Upper lobe of right lung (tissue), 1 donor: Measurements from ENCODE around the gene CEP19. TPM values are rescaled to one million over a fixed set of nuclear protein-coding genes. Genes with fewer than 3 reads are reported as not detected.

Experiments
- ATAC-seq: fragments of 200-7000 bp; cut with Tn5 transposase; one replicate; pipeline ENCODE4 v1.9.1; 2020; ENCODE audit warnings: mild to moderate bottlenecking, moderate library complexity
- DNase-seq: peaks from one replicate; pipeline ENCODE4 v3.0.0-alpha.2; 2020
- H3K27ac ChIP-seq: fragments of 200-600 bp; one replicate; pipeline ENCODE4 v1.8.0; 2022
- H3K27me3 ChIP-seq: fragments of 200-600 bp; one replicate; pipeline ENCODE4 v1.8.0; 2022; ENCODE audit warnings: mild to moderate bottlenecking
- H3K36me3 ChIP-seq: fragments of 200-600 bp; one replicate; pipeline ENCODE4 v1.8.0; 2022
- H3K4me1 ChIP-seq: fragments of 200-600 bp; one replicate; pipeline ENCODE4 v1.8.0; 2022
- H3K4me3 ChIP-seq: fragments of 200-600 bp; one replicate; pipeline ENCODE4 v1.8.0; 2022; ENCODE audit warnings: mild to moderate bottlenecking
- H3K9me3 ChIP-seq: fragments of 200-600 bp; one replicate; pipeline ENCODE4 v1.8.0; 2022
- intact Hi-C: fragments of 100-400 bp; cut with DNase I; formaldehyde crosslinking; loops from one replicate; pipeline ENCODE4 v1.11.0; 2022
- total RNA-seq: library from RNA; stranded (reverse); fragmentation: NEBNext Ultra II Directional; extraction: Animal tissue kit (Norgen Biotek cat#: 25700); gene quantifications from one replicate; pipeline ENCODE4 v1.2.1, GENCODE V29; 2021
- TF ChIP-seq, protein P1 (sequence below): fragments of 200-600 bp; IDR thresholded peaks from one replicate; pipeline ENCODE4 v1.8.0; 2022; ENCODE audit warnings: antibody characterized with exemption
- donor health status: DM: no; HTN: yes; CAD: no; lungs with severe emphysema.

Gene CEP19
- total RNA-seq, 1 donor from 2014 or later, result 1.6 TPM

DNA sequence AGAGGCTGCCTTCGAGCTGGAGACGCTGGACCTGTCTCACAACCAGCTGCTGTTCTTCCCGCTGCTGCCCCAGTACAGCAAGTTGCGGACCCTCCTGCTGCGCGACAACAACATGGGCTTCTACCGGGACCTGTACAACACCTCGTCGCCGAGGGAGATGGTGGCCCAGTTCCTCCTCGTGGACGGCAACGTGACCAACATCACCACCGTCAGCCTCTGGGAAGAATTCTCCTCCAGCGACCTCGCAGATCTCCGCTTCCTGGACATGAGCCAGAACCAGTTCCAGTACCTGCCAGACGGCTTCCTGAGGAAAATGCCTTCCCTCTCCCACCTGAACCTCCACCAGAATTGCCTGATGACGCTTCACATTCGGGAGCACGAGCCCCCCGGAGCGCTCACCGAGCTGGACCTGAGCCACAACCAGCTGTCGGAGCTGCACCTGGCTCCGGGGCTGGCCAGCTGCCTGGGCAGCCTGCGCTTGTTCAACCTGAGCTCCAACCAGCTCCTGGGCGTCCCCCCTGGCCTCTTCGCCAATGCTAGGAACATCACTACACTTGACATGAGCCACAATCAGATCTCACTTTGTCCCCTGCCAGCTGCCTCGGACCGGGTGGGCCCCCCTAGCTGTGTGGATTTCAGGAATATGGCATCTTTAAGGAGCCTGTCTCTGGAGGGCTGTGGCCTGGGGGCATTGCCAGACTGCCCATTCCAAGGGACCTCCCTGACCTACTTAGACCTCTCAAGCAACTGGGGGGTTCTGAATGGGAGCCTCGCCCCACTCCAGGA, 51.5 kb downstream of the CEP19 start:
- peaks cover 43% of the 10 kb centered on the region for H3K36me3 ChIP-seq

DNA sequence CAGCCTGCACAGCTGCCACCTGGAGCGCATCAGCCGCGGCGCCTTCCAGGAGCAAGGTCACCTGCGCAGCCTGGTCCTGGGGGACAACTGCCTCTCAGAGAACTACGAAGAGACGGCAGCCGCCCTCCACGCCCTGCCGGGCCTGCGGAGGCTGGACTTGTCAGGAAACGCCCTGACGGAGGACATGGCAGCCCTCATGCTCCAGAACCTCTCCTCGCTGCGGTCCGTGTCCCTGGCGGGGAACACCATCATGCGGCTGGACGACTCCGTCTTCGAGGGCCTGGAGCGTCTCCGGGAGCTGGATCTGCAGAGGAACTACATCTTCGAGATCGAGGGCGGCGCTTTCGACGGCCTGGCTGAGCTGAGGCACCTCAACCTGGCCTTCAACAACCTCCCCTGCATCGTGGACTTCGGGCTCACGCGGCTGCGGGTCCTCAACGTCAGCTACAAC, 52.1 kb downstream of the CEP19 start:
- no peaks in the 10 kb centered on the region for H3K9me3 ChIP-seq
- intact Hi-C loops, result no loop called here
- H3K36me3 ChIP-seq, result peaks cover 47% of the 10 kb centered on the region
- DNase-seq (no peak), ATAC-seq (peak; percentile 8)
- H3K27ac ChIP-seq, result no peak overlapping the region
- no peak overlapping the region for H3K4me3 ChIP-seq
- no peaks in the 10 kb centered on the region for H3K27me3 ChIP-seq
- H3K4me1 ChIP-seq, result no peaks in the 10 kb centered on the region
- TF ChIP-seq, protein P1, sequence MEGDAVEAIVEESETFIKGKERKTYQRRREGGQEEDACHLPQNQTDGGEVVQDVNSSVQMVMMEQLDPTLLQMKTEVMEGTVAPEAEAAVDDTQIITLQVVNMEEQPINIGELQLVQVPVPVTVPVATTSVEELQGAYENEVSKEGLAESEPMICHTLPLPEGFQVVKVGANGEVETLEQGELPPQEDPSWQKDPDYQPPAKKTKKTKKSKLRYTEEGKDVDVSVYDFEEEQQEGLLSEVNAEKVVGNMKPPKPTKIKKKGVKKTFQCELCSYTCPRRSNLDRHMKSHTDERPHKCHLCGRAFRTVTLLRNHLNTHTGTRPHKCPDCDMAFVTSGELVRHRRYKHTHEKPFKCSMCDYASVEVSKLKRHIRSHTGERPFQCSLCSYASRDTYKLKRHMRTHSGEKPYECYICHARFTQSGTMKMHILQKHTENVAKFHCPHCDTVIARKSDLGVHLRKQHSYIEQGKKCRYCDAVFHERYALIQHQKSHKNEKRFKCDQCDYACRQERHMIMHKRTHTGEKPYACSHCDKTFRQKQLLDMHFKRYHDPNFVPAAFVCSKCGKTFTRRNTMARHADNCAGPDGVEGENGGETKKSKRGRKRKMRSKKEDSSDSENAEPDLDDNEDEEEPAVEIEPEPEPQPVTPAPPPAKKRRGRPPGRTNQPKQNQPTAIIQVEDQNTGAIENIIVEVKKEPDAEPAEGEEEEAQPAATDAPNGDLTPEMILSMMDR, result no peak

More for the DNA sequence above, 51.5 kb downstream of the CEP19 start:
- intact Hi-C loops, result no loop called here
- DNase-seq (no peak), ATAC-seq (peak; percentile 14)
- Histone ChIP-seq H3K27ac (no peak overlapping the region), H3K9me3 (no peaks in the 10 kb centered on the region), H3K4me3 (no peak overlapping the region), H3K4me1 (no peaks in the 10 kb centered on the region), H3K27me3 (no peaks in the 10 kb centered on the region)
- TF ChIP-seq, protein P1, result no peak

Other genes with a start within 250 kb of the CEP19 start
- gene RNF168, start 208.5 kb downstream of the CEP19 start, total RNA-seq, result 21.1 TPM
- gene SMCO1, start 196.9 kb downstream of the CEP19 start, total RNA-seq, result not detected
- gene WDR53, start 143.7 kb downstream of the CEP19 start, total RNA-seq, result 13.8 TPM
- gene FBXO45, start 143.6 kb downstream of the CEP19 start, total RNA-seq, result 8.2 TPM
- gene NRROS, start 72.6 kb downstream of the CEP19 start, total RNA-seq, result 19.5 TPM
- gene PIGX, start 127 bp upstream of the CEP19 start, total RNA-seq, result 17.4 TPM
- 77.8 TPM for gene PAK2, start 27.6 kb upstream of the CEP19 start, total RNA-seq
- 27.7 TPM for gene SENP5, start 155.7 kb upstream of the CEP19 start, total RNA-seq
- 54.7 TPM for gene NCBP2, start 230.3 kb upstream of the CEP19 start, total RNA-seq